HG03159 (cell line): ENCODE data around the gene RPL37A.

ENCODE experiments used
- ATAC-seq: cut with Tn5 transposase; IDR thresholded peaks from one replicate; pipeline ENCODE4 v1.9.1; 2021; ENCODE audit warnings: mild to moderate bottlenecking, moderate library complexity; ENCODE audit not compliant: unreplicated experiment

Gene RPL37A

DNA sequence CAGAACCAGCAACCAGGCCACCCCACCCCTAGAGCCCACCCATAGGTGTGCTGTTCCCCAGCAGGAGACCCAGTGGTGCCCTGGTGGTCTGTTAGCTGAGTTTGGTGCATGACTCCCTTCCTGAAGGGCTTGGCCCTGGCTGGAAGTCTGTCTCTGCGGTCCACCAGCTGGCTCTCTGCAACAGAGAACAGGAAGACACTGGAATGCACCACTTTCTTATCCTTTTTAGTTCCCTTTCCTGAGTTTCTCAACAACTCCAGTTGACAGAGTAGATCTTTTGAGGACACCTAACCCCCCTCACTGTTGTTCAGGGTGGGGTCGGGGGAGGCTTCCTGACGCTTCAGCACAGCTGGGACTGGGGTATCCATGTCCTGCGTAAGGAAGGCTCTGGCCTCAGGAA lies 11.9 kb upstream of the RPL37A start:
- ATAC-seq, result no peak

GRCh38 chr2:216490061-216490460 lies 8.6 kb upstream of the RPL37A start:
- ATAC-seq, result no peak

DNA sequence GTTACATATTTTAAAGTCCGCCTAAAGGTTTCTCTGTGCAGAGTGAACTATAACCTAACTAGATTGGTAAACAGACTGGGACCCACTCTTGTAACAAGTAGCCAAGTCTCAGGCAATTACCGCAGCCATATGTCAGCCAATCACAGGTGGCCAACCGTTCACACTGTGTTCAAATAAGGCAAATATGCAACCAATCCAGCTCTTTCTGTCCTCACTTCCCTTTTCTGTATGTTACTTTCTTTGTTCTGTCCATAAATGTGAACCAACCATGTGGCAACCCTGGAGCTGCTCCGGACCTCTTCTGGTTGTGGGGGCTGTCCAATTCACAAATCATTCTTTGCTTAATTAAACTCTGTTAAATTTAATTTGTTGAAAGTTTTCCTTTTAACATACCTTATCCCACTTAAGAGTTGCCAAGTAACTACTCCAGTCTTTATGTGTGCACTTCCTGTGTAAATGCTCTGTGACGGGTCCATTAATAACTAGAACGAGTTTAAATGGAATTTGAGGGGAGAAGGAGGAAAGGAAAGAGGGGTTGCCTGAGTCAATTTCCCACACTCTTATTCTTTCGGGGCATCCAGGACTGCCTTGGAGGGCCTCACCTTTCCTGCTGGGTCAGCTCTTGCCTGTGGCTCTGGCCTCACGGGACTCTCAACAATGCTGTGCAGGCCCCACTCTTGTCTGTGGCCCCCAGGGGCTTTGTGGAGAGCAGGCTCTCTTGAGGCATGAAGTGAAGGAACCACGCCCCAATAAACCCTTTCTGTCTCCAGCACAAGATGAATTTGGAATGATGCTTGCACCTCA lies 6.6 kb upstream of the RPL37A start:
- peak; percentile 75 for ATAC-seq

DNA sequence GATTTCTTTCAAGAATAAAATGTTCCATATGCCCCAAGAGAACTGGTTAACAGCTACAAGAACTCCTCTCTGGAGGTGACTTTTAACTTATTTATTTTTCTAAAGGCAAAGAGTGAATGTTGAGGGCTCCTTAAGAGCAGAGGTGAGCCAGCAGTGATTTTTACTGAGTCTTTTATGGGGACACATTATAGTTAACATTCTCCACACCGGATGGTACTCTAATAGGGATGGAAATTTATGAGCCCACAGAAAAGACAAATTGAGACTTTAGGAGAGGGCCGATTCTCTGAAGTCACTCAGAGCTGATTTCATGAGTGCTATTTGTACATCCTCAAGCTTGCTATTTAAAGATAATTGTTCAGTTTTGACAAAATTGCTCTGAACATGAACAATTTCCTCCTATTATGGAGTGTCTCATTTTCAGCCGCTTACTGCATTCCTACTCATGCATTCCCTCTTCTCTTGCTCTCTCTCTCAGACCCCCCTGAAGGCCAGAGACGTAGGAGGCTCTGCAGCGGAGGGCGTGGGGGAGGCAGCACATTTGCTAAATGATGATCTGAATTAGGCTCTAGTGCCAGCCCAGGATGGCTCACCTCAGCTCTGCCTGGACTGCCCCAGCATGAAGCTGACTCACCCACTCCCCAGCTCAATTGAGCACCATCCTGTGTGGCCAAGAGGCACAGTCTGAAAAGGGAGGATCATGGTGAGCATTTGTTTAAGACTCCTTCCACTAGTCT lies 5.9 kb upstream of the RPL37A start:
- ATAC-seq, result no peak

DNA sequence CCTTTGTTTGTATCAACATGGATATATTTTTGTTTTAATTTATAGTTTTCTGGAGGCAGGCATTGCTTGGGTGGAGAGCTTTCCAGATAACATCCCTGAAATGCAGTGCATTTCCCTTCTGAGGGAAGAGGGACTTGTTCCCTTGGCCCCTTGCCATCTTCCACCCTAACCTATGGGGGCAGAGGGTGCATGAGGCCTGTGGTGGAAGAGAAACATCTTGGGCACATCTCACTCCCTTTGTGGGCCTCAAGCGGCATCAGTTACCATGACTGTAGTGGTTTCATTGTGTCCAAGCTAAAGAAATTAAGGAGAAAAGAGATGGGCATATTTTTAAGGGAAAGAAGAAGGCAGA lies 5.3 kb upstream of the RPL37A start:
- ATAC-seq, result no peak

DNA sequence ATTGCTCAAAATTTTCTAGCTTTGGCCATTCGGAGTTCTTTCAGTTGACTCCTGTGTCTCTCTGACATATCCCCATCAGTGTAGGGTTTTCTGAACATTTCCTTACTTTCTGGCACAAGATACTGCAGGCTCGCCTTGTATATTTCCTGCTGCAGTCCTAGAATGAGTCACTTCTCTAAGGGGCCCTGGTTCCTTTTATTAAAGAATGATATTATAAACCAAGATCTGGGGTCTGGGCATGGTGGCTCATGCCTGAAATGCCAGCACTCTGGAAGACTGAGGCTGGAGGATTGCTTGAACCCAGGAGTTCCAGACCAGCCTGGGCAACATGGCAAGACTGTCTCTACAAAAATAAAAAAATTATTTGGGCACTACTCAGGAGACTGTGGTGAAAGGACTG lies 3.0 kb upstream of the RPL37A start:
- ATAC-seq, result no peak

- no peak for ATAC-seq
Measured at GRCh38 chr2:216497382-216498069, 1.1 kb upstream of the RPL37A start.

DNA sequence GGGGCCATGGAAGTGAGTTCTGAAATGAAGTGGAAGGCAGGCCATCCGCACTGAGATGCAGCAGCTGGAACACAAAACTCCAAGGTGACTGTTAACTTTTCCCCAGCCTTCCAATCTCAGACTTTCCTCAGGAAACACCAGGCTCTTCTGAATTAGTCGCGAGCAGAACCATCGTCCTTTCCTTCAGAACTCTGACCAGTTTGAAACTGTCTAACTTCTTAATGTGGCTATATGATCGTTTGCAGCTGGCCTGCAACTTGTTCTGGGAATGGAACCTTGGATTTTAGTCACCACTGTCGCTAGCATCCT lies 620 bp upstream of the RPL37A start:
- ATAC-seq, result no peak

DNA sequence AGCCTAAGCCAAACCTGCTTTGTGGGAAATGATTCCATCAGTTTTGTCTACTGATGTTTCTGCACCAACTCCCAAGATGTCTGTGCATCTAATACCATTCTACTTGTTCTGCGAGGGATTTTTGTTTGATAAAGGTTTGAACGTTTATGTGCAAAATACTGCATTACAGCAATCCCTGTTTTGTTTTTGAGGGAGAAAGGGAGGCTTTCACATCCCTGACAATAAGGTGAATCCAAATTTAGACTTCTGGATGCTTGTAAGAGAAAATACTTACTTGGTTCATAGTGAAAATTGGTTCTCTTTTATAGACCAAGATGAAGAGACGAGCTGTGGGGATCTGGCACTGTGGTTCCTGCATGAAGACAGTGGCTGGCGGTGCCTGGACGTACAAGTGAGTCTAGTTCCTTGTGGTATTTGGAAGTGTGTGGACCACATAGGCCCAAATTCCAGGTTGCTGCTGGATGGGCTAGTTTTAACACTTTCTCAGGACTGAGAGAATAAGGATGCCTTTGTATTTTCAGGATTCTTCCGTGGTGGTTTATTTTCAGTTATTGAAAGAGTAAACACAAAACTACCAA lies 1.1 kb downstream of the RPL37A start:
- no peak for ATAC-seq

DNA sequence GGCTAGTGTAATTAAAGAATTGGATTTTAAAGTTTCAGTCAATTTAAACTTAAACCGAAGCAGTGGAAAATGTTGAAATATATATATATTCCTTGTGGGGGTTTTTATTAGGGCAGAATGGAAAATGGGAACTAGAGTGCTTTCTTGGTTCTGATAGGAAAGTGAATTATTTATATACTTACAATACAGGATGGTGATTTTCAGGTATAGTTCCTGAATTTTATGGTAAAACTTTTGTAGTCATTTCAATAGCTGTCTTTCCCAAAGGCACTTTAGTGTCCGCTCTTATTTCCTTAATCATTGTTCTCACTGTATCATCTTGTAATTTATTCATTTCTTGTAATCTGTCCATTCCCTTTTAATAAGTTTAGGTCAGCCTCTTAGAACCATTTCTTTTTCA lies 1.9 kb downstream of the RPL37A start:
- ATAC-seq, result no peak

- no peak for ATAC-seq
Measured at GRCh38 chr2:216501854-216502253, 3.2 kb downstream of the RPL37A start.

- ATAC-seq, result no peak
Measured at GRCh38 chr2:216502381-216503158, 3.9 kb downstream of the RPL37A start.

DNA sequence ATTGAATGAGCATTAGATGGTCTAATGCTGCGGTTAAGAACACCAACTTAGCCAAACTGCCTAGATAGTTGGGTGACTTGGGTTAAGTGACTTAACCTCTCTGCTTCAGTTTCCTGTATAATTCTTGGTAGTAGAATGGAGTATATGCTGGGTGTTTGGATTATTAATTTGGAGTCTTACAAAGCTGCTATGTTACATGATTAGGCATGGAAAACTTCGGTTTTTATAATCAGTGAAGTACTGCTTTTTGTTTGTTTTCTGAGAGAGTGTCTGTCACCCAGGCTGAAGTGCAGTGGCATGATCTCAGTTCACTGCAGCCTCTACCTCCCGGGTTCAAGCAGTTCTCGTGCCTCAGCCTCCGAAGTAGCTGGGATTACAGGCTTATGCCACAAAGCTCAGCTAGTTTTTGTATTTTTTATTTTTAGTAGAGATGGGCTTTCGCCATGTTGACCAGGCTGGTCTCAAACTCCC lies 4.5 kb downstream of the RPL37A start:
- no peak for ATAC-seq

- ATAC-seq, result no peak
Measured at GRCh38 chr2:216503697-216504375, 5.2 kb downstream of the RPL37A start.

DNA sequence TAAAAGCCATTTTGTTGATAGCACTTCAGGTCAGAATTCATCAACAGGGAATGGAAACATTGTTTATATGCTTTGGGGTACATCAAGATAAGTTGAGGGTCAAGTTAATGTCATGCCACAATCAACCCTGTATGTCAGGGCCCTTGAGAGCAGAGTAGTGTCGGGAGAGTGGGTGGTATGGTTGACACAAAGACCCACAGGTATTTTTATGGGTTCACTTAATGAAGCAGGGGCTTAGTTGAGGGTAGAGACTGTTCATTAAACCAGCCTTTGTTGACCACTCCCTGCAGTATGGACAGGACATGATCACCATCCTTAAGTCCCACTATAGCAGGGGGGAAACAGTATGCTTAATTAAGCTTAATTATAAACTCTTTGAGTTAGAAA lies 5.7 kb downstream of the RPL37A start:
- no peak for ATAC-seq

DNA sequence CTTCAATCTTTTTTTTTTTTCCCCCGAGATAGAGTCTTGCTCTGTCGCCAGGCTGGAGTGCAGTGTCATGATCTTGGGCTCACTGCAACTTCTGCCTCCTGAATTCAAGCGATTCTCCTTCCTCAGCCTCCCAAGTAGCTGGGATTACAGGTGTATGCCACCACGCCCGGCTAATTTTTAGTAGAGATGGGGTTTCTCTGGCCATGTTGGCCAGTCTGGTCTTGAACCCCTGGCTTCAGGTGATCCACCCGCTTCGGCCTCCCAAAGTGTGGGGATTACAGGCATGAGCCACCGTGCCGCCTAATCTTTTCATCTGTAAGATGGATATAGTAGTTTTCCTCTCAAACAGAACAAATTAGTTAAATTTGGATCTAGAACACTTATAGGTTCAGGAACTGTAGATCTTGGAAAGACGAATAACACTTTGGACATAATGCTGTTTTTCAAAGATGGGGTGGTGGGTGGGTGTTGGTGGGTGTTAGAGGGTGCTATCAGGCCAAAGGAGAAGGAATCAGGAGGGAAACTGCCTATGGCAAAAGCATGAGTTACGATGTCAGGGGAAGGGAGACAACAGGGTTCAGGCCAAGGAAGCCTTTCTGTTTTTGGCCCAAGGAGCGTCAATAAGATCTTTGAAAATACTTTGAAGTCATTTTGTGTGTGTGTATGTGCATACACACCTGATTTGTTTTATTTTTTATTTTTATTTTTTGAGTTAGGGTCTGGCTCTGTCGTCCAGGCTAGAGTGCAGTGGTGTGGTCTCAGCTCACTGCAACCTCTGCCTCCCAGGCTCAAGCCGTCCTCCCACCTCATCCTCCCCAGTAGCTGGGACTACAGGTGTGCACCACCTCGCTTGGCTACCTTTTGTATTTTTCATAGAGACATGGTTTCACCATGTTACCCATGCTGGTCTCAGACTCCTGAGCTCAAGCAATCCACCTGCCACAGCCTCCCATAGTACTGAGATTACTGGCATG lies 6.8 kb downstream of the RPL37A start:
- no peak for ATAC-seq

DNA sequence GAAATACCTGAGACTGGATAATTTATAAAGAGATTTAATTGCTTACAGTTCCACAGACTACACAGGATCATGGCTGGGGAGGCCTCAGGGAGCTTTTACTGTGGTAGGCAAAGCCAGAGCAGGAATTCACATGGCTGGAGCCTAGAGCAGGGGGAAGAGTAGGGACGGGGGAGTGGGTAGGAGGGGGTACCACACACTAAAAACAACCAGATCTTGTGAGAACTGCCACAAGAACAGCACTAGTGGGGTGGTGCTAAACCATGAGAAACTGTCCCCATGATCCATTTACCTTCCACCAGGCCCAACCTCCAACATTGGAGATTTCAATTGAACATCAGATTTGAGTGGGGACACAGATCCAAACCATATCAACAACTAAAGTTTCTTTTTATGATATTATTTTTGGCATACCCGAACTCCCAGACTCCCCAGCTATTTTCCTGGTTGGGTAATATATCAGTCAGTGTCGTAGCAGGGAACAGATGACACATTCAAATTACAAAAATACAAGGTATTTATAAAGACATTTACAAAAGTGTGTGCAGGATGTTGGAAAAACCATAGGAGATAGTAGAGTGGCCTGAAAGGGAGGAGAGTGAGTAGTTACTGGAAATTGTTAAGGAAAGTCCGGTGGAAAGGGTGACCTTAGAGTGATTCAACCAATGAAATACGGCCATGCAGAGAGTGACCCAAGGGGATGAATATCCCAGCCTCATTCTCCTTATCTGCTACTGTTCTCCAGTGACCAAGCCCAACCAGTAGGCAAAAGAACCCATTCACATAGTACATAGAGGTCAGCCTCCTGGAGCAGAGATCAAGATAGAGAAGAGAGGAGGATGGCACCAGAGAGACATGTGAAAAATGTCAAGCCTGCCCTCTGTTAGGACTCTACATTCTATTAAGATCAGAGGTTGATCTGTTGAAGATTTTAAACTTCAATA lies 8.8 kb downstream of the RPL37A start:
- ATAC-seq, result no peak

GRCh38 chr2:216508229-216508628 lies 9.6 kb downstream of the RPL37A start:
- ATAC-seq, result no peak
